Measurements from ENCODE around the gene RAB3GAP2.
A peak's percentile ranks its signal among the peaks of the same experiment; 100 is the strongest.
"Not testable (repeated sequence)": the region's sequence is repeated elsewhere in the genome, so short reads cannot be mapped to it uniquely, and the experiment has no call there.

Gene RAB3GAP2

GRCh38 chr1:220219865-220220698 is 52.2 kb downstream of the RAB3GAP2 start:
- H3K36me3 ChIP-seq, result no peaks in the 10 kb centered on the region
- DNase-seq, result no peak
- no peaks in the 10 kb centered on the region for H3K9me3 ChIP-seq
- no peaks in the 10 kb centered on the region for H3K4me1 ChIP-seq
- TF ChIP-seq CTCF (IDR thresholded peaks at IDR 0.05; ENCODE audit: low read depth, low read length), result no peak
- H3K4me3 ChIP-seq (ENCODE audit: low read depth, low read length), result no peak overlapping the region
- no peaks in the 10 kb centered on the region for H3K27me3 ChIP-seq

- H3K4me3 ChIP-seq (ENCODE audit: low read depth, low read length), result no peak overlapping the region
- no peaks in the 10 kb centered on the region for H3K27me3 ChIP-seq
- TF ChIP-seq CTCF (IDR thresholded peaks at IDR 0.05; ENCODE audit: low read depth, low read length), result no peak
- H3K4me1 ChIP-seq, result no peaks in the 10 kb centered on the region
- no peak for DNase-seq
- no peaks in the 10 kb centered on the region for H3K36me3 ChIP-seq
- no peaks in the 10 kb centered on the region for H3K9me3 ChIP-seq
These were observed 53.2 kb downstream of the RAB3GAP2 start for GRCh38 chr1:220219136-220219442.

GRCh38 chr1:220218397-220219135 is 53.7 kb downstream of the RAB3GAP2 start:
- peak; percentile 77 for TF ChIP-seq CTCF (IDR thresholded peaks at IDR 0.05; ENCODE audit: low read depth, low read length)
- not testable (repeated sequence) for H3K9me3 ChIP-seq; H3K4me3 ChIP-seq (ENCODE audit: low read depth, low read length); H3K27me3 ChIP-seq; H3K4me1 ChIP-seq; H3K36me3 ChIP-seq
- DNase-seq, result peak; percentile 61

DNA sequence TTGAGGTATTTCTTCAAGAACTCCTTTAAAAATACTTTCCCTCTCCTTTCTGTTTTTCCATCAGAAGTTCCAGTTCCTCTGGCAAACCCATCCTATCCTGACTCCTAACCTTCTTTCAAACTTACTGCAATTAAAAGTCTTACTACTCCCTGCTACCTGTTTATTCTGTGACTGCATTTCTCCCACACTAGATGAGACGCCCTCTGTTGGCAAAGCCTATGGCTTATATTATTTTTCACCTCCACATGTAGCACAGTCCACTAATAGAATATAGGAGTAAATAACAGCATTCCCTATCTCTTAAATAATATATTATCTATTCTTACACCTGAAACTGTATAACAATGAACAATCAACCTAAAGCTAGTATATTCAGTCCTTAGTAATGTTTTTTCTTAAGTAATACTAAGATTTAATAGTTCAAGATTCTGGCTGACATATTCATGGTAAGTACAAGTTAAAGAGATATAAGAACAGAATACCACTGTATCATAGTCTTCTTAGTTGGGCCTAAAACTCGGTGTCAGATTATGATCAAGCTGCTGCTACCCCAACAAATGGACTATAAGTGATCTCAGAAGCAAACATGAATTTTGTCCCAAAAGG is 54.8 kb downstream of the RAB3GAP2 start:
- no peaks in the 10 kb centered on the region for H3K27me3 ChIP-seq
- no peaks in the 10 kb centered on the region for H3K36me3 ChIP-seq
- DNase-seq, result no peak
- no peak overlapping the region for H3K4me3 ChIP-seq (ENCODE audit: low read depth, low read length)
- no peaks in the 10 kb centered on the region for H3K9me3 ChIP-seq
- no peaks in the 10 kb centered on the region for H3K4me1 ChIP-seq
- TF ChIP-seq CTCF (IDR thresholded peaks at IDR 0.05; ENCODE audit: low read depth, low read length), result peak; percentile 52

GRCh38 chr1:220213382-220213983 is 58.8 kb downstream of the RAB3GAP2 start:
- no peak for TF ChIP-seq CTCF (IDR thresholded peaks at IDR 0.05; ENCODE audit: low read depth, low read length)
- no peaks in the 10 kb centered on the region for H3K27me3 ChIP-seq
- H3K4me3 ChIP-seq (ENCODE audit: low read depth, low read length), result no peak overlapping the region
- H3K4me1 ChIP-seq, result no peaks in the 10 kb centered on the region
- peaks cover 6% of the 10 kb centered on the region; the same call in 1 of the 2 replicates for H3K36me3 ChIP-seq
- no peak for DNase-seq
- H3K9me3 ChIP-seq, result no peaks in the 10 kb centered on the region

Data from BE2C (cell line).